ENCODE results near the gene NCF2. TPM values are rescaled to one million over a fixed set of nuclear protein-coding genes. Genes with fewer than 3 reads are reported as not detected.

The NCF2 gene
- total RNA-seq, 1 experiment from 2014 or later, result 0.10 TPM

GRCh38 chr1:183600136-183600535 lies 9.9 kb upstream of the NCF2 start:
- H3K9me3 ChIP-seq (ENCODE audit: control insufficient read depth, insufficient read depth, low read depth, low read length), result no peaks in the 10 kb centered on the region
- TF ChIP-seq TCF7L2 (IDR thresholded peaks at IDR 0.05; ENCODE audit: low read depth, low read length), result no peak
- TF ChIP-seq REST (IDR thresholded peaks at IDR 0.05; ENCODE audit: insufficient read depth in 1 of 2, low read depth in 2 of 2, low read length in 1 of 2), result no peak
- no peak for TF ChIP-seq SIN3A (IDR thresholded peaks at IDR 0.05; ENCODE audit: borderline replicate concordance, insufficient read depth, low read depth, low read length)
- TF ChIP-seq POLR2AphosphoS5 (IDR thresholded peaks at IDR 0.05; ENCODE audit: low read depth, low read length), result no peak
- TF ChIP-seq, protein P1, sequence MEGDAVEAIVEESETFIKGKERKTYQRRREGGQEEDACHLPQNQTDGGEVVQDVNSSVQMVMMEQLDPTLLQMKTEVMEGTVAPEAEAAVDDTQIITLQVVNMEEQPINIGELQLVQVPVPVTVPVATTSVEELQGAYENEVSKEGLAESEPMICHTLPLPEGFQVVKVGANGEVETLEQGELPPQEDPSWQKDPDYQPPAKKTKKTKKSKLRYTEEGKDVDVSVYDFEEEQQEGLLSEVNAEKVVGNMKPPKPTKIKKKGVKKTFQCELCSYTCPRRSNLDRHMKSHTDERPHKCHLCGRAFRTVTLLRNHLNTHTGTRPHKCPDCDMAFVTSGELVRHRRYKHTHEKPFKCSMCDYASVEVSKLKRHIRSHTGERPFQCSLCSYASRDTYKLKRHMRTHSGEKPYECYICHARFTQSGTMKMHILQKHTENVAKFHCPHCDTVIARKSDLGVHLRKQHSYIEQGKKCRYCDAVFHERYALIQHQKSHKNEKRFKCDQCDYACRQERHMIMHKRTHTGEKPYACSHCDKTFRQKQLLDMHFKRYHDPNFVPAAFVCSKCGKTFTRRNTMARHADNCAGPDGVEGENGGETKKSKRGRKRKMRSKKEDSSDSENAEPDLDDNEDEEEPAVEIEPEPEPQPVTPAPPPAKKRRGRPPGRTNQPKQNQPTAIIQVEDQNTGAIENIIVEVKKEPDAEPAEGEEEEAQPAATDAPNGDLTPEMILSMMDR (IDR thresholded peaks at IDR 0.05), result no peak
- H3K4me1 ChIP-seq (ENCODE audit: control insufficient read depth, insufficient read depth, low read length), result no peaks in the 10 kb centered on the region
- in situ Hi-C loops (cut with HindIII; ENCODE audit: low pct_unique_long_range_greater_than_20kb, low sequenced_read_pairs), result no loop called here
- intact Hi-C loops (cut with micrococcal nuclease; ENCODE audit: unreplicated experiment), result no loop called here
- DNase-seq (ENCODE audit: low read depth, low spot score) (no peak), ATAC-seq (no peak)
- no TSS peak for BruUV-seq (replicated peaks)
- peaks cover 6% of the 10 kb centered on the region; the same call in 1 of the 2 replicates for H3K27me3 ChIP-seq (ENCODE audit: control insufficient read depth, insufficient read depth, low read length)
- POLR2A ChIA-PET, result no interaction called here
- no peak overlapping the region for H3K27ac ChIP-seq (ENCODE audit: low read length)
- H3K4me3 ChIP-seq (ENCODE audit: low read depth in 2 of 2, low read length in 2 of 2), result no peak overlapping the region
- no peaks in the 10 kb centered on the region for H3K36me3 ChIP-seq (ENCODE audit: control insufficient read depth, insufficient read depth, low read length)
- CTCF ChIA-PET, result interaction anchor here (0.6 kb wide), 1 partner anchor 85 kb away, joined by 3 read pairs; no protein-coding TSS in a partner anchor

DNA sequence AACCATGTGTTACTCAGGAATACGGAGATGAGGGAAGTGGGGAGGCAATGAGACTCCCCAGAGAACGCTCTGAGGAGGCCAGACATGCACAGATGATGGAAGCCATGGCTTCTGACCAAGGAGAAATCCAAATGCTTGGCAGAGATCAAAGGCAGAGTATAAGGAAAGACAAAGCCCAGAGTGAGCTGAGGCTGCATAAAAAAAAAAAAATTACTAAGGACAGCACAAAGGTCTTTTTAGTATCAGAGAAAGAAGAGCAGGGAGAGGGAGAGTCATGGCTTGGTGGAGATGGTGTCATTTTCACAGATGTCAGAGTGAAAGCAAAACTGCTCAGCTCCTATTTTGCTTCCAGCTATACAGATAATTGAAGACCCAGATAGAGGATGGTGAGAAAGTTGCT lies 8.1 kb upstream of the NCF2 start:
- ATAC-seq, result no peak
- TF ChIP-seq SIN3A (IDR thresholded peaks at IDR 0.05; ENCODE audit: borderline replicate concordance, insufficient read depth, low read depth, low read length), result no peak
- no peak for TF ChIP-seq TCF7L2 (IDR thresholded peaks at IDR 0.05; ENCODE audit: low read depth, low read length)
- no peaks in the 10 kb centered on the region for H3K36me3 ChIP-seq (ENCODE audit: control insufficient read depth, insufficient read depth, low read length)
- DNase-seq (ENCODE audit: low read depth, low spot score), result no peak
- no peak overlapping the region for H3K4me3 ChIP-seq (ENCODE audit: low read depth in 2 of 2, low read length in 2 of 2)
- H3K27me3 ChIP-seq (ENCODE audit: control insufficient read depth, insufficient read depth, low read length), result peaks cover 12% of the 10 kb centered on the region; the same call in 1 of the 2 replicates
- in situ Hi-C loops (cut with HindIII; ENCODE audit: low pct_unique_long_range_greater_than_20kb, low sequenced_read_pairs) (no loop called here), intact Hi-C loops (cut with micrococcal nuclease; ENCODE audit: unreplicated experiment) (no loop called here)
- no peaks in the 10 kb centered on the region for H3K4me1 ChIP-seq (ENCODE audit: control insufficient read depth, insufficient read depth, low read length)
- no TSS peak for BruUV-seq (replicated peaks)
- ChIA-PET CTCF (no interaction called here), POLR2A (no interaction called here)
- H3K27ac ChIP-seq (ENCODE audit: low read length), result no peak overlapping the region
- no peaks in the 10 kb centered on the region for H3K9me3 ChIP-seq (ENCODE audit: control insufficient read depth, insufficient read depth, low read depth, low read length)

GRCh38 chr1:183597656-183598347 lies 7.5 kb upstream of the NCF2 start:
- no peak for ATAC-seq
- Histone ChIP-seq H3K27me3 (ENCODE audit: control insufficient read depth, insufficient read depth, low read length) (peaks cover 12% of the 10 kb centered on the region; the same call in 1 of the 2 replicates), H3K4me1 (ENCODE audit: control insufficient read depth, insufficient read depth, low read length) (no peaks in the 10 kb centered on the region), H3K9me3 (ENCODE audit: control insufficient read depth, insufficient read depth, low read depth, low read length) (no peaks in the 10 kb centered on the region), H3K4me3 (ENCODE audit: low read depth in 2 of 2, low read length in 2 of 2) (no peak overlapping the region), H3K27ac (ENCODE audit: low read length) (no peak overlapping the region), H3K36me3 (ENCODE audit: control insufficient read depth, insufficient read depth, low read length) (no peaks in the 10 kb centered on the region)
- no peak for DNase-seq (ENCODE audit: low read depth, low spot score)
- ChIA-PET CTCF (no interaction called here), POLR2A (no interaction called here)
- no TSS peak for BruUV-seq (replicated peaks)
- TF ChIP-seq TCF7L2 (IDR thresholded peaks at IDR 0.05; ENCODE audit: low read depth, low read length), result no peak
- TF ChIP-seq, protein P1 (IDR thresholded peaks at IDR 0.05), result no peak
- no peak for TF ChIP-seq SIN3A (IDR thresholded peaks at IDR 0.05; ENCODE audit: borderline replicate concordance, insufficient read depth, low read depth, low read length)
- TF ChIP-seq REST (IDR thresholded peaks at IDR 0.05; ENCODE audit: insufficient read depth in 1 of 2, low read depth in 2 of 2, low read length in 1 of 2), result no peak
- TF ChIP-seq POLR2AphosphoS5 (IDR thresholded peaks at IDR 0.05; ENCODE audit: low read depth, low read length), result no peak
- intact Hi-C loops (cut with micrococcal nuclease; ENCODE audit: unreplicated experiment) (no loop called here), in situ Hi-C loops (cut with HindIII; ENCODE audit: low pct_unique_long_range_greater_than_20kb, low sequenced_read_pairs) (no loop called here)

All from Panc1 (cell line).